ENCODE measurements around the gene GRB10. TPM values are rescaled to one million over a fixed set of nuclear protein-coding genes. Genes with fewer than 3 reads are reported as not detected.

The GRB10 gene
- total and polyA plus RNA-seq, 2 of the 8 experiments (the other 6 are each of a cell fraction or from before 2014, with no cell fraction given): 35.7 to 97.0 TPM

- no peak for TF ChIP-seq EGR1 (IDR thresholded peaks at IDR 0.05; ENCODE audit: borderline replicate concordance, low read depth, low read length)
Measured at GRCh38 chr7:50748472-50748871, 34.2 kb downstream of the GRB10 start (continued).

Measured in H1 (cell line).